Lung microvascular endothelial cell (primary cell): Measurements from ENCODE around the gene SPATS1. TPM values are rescaled to one million over a fixed set of nuclear protein-coding genes. Genes with fewer than 3 reads are reported as not detected.
"Not testable (repeated sequence)": the region's sequence is repeated elsewhere in the genome, so short reads cannot be mapped to it uniquely, and the experiment has no call there.

Source experiments
- DNase-seq, 2 donors: peaks; one replicate each; pipeline versions ENCODE4 v3.0.0 to v3.0.0-alpha.2; 2010; ENCODE audit warnings: low read depth in 2 of 2
- total RNA-seq: library from RNA; depleted of rRNA; stranded (reverse); fragments of >200 nt; gene quantifications from 2 replicates; pipeline ENCODE4 v1.2.1, GENCODE V29; 2014

SPATS1 gene
- total RNA-seq, 1 donor from 2014 or later, result not detected

DNA sequence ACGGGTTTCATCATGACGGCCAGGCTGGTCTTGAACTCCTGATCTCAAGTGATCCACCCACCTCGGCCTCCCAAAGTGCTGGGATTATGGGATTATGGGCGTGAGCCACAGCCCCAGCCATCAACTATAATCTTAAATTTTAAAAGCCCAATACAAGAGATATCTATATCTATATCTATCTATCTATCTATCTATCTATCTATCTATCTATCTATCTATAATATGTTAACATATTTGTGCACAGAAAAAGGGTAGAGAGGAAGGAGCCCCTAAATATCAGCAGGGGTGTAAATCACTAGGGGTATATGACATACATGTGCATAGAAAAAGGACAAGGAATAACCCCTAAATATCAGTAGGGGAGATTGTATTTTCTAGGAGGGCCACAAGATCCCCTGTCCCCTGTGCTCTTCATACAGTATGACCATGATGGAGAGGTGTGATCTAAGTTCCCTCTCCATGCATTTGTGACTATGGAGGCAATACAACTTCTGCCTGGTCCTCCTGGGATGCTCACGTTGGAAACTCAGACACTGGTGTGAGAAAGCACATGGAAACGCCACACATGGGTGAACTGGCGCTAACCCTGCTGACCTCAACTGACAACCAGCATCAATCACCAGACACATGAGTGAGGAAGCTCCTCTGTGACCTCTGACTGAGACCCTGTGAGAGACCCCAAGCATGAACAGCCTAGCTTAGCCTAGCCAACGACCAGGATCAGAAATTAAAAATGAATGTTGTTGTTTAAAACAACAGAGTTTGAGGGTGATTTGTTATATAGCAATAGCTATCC, 1.2 kb upstream of the SPATS1 start:
- no peak for DNase-seq

GRCh38 chr6:44342052-44342451, 398 bp upstream of the SPATS1 start:
- DNase-seq, result no peak

DNA sequence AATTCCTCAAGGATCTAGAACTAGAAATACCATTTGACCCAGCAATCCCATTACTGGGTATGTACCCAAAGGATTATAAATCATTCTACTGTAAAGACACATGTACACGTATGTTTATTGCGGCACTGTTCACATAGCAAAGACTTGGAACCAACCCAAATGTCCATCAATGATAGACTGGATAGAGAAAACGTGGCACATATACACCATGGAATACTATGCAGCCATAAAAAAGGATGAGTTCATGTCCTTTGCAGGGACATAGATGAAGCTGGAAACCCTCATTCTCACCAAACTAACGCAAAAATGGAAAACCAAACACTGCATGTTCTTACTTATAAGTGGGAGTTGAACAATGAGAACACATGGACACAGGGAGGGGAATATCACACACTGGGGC, 4.4 kb downstream of the SPATS1 start:
- DNase-seq, result not testable (repeated sequence)

DNA sequence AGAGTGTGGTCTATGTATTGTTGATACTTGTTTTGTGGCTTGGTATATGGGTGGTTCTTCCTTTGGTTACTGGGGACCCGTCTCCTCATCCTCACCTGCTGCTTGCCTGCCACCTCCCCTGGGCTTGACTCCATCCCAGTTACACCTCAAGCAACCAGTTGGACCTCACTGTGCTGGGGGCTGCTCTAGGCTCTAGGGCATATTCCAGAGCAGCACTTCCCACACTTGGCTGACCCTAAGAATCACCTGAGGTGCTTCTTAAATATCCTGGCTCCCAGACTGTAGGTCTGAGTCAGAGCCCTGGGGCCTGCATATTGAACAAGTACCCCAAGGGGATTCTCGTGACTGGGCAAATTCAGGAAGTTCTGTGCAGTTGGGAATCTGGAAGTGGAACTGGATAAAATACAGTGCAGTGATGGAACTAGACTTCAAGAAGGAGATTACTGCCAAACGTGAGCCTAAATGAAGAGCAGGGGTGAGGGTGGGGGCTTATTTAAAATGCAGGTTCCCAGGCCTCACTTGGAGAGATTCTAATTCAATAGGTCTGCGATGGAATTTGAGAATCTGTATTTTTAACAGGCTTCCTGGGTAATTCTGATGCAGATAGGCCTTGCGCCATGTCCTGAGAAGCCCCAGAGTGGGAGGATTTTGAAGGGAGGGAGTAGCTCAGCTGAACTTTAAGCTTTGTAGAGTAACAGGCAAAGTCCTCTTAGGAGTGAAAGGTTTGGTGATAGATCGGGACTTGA, 7.6 kb downstream of the SPATS1 start:
- DNase-seq, result no peak

GRCh38 chr6:44350650-44350994, 8.2 kb downstream of the SPATS1 start:
- DNase-seq, result not testable (repeated sequence)

DNA sequence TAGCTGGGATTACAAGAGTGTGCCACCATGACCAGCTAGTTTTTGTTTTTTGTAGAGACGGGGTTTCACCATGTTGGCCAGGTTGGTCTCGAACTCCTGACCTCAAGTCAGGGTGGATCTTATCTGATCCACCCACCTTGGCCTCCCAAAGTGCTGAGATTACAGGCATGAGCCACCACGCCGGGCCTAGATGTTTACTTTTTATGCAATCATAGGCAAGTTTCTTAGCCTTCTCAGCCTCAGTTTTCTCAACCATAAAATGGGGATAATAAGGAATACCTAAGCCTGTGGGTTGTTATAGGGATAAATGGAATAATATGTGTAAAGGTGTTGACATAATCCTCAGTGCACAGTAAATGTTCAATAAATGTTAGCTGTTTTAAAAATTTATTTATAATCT, 9.8 kb downstream of the SPATS1 start:
- no peak for DNase-seq

DNA sequence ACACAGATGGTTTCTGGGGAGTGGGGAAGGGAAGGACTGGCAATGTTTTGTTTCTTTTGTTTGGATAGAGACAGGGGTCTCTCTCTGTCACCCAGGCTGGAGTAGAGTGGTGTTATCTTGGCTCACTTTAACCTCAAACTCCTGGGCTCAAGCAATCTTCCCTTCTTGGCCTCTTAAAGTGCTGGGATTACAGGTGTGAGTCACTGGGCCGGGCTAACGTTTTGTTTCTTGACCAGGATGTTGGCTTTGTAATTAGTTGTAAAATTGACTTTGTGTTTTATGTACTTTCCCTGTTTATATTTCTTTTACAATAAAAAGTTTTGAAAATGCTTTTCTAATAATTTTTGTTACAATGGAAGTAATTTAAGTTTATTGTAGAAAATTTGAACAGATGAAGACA, 10.9 kb downstream of the SPATS1 start:
- DNase-seq, result no peak

- DNase-seq, result no peak
Observed at GRCh38 chr6:44355640-44356039, 13.2 kb downstream of the SPATS1 start.

- no peak for DNase-seq
Observed at GRCh38 chr6:44356487-44356886, 14.0 kb downstream of the SPATS1 start.

- DNase-seq, result no peak
Observed at GRCh38 chr6:44359973-44360372, 17.5 kb downstream of the SPATS1 start.

GRCh38 chr6:44361947-44362346, 19.5 kb downstream of the SPATS1 start:
- DNase-seq, result no peak

- no peak for DNase-seq
Observed at GRCh38 chr6:44363377-44363926, 21.0 kb downstream of the SPATS1 start.

DNA sequence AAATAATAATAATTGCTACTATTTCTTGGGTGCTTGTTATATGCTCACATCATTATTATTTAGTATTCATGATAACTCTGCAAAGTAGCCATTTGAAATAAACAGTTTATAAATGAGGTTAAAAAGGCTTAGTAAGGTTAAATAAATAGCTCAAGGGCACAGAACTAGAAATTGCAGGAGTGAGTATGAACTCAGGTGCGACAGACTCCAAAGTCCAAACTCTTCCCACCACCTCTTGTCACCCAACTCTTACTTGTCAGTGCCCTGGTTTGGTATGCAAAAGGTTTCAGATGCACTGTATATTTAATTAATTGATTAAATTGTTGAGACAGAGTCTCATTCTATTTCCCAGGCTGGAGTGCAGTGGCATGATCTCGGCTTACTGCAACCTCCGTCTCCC, 24.3 kb downstream of the SPATS1 start:
- no peak for DNase-seq

- peak in 1 of 2 donors; percentile 57 for DNase-seq
Observed at GRCh38 chr6:44367681-44368080, 25.2 kb downstream of the SPATS1 start.

DNA sequence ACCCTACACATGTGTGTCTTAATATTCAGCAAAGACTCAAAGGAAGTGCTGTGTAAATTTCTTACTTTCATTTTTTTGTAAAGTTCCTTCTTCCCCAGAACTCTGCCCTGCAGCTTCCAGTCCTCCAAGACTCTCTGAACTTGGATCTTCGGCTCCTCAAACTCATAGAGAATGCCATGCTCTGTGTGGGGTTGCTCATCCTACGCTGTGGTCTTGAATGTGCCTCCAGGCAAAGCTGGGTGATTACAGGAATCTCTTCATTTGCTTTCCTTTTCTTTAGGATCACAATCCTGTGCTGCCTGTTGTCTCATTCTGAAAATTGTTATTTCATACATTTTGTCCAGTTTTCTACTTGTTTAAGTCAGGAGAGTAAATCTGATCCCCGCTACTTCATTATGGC, 30.6 kb downstream of the SPATS1 start:
- no peak for DNase-seq

DNA sequence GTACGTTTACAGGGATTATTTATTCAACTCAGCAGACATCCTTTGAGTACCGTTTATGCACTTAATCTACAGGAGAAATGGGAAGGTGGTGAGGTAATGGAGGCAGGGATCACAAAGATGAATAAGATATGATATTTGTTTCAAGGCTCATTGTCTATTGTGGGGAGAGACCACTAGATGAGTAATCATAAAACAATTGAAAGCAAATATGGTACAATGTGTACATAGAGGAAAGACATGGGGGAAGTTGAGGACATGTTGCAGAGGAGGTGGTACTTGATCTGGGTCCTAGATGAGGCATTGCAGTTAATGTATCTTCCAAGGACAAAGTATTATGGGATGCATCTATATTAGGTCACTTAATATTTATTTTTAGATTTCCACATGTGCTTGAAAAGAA, 31.3 kb downstream of the SPATS1 start:
- DNase-seq, result peak in 1 of 2 donors; percentile 29

DNA sequence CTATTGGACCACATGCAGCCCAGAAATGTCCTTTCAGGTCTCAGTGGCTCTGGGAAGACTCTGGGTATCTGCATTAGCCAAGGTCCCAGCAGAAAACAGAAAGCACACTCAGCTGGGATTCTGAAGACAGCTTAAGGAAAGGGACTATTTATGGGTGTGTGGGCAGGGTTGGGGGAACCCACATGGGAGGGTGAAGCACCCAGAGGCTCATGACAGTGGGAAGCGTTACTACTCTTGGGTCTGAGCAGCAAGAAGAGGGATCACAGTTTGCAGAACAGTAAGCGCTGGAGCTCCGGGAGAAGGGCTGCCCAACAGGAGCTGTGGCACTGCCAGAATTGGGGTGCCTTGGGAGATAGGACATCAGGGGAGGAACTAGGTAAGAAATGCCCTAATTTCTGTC, 32.6 kb downstream of the SPATS1 start:
- DNase-seq, result no peak

DNA sequence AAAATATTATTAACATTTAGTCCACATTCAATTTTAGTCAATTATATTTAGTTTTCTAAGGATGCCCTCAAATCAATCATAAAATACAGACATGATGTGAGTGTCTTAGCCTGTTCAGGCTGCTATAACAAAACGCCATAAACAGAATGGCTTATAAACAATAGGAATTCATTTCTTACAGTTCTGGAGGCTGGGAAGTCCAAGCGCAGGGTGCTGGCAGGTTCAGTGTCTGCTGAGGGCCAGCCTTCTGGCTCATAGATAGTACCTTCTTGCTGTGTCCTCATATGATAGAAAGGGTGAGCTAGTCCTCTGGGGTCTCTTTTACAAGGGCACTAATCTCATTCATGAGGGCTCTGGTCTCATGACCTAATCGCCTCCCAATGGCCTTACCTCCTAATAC, 35.0 kb downstream of the SPATS1 start:
- no peak for DNase-seq

DNA sequence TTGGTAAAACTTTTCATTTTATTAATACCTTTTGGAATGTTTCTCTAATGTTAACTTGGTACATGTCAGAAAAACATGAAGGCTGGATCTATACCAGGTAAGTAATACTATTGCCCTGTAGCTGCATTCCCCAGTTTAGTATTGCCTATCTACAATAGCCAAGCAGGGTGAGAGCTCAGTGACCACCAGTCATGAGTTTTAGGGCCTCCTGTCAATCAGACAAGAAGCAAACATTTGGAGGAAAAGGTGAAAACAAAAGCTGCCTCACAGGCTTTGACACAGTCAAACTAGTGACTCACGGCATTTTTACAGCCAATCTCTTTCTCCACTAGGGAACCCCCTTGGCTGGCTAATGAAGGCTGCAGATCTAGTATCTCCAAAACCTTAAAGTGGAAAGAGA, 35.5 kb downstream of the SPATS1 start:
- no peak for DNase-seq

GRCh38 chr6:44381739-44382138, 39.3 kb downstream of the SPATS1 start:
- no peak for DNase-seq

- no peak for DNase-seq
Observed at GRCh38 chr6:44386364-44386928, 44.0 kb downstream of the SPATS1 start.

DNA sequence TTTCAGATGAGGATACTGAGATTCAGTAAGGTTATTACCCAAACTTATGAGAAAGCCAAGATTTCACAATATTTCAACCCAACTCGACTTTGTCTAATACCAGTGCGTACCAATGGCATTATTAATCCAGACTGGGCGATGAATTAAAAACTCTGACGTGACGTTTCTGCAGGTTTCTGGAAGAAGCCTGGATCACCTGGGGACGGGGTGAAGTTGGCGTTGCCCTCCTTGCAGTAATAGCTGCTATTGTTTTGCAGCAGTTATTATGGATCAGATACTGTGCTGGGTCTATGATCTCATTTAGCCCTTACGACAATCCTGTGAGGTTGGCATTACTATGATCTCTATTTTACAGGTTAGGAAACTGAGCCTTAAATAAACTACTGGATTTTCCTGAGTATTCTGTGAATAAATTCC, 44.5 kb downstream of the SPATS1 start:
- no peak for DNase-seq
